ENCODE results near the gene COBL. TPM values are rescaled to one million over a fixed set of nuclear protein-coding genes. Genes with fewer than 3 reads are reported as not detected.

COBL gene
- total RNA-seq, 2 donors from 2014 or later = 1.4 to 1.6 TPM

- H3K4me3 ChIP-seq = no peak overlapping the region
- no peaks in the 10 kb centered on the region for H3K36me3 ChIP-seq
- H3K27me3 ChIP-seq (replicated peaks; ENCODE audit: insufficient read depth) = no peaks in the 10 kb centered on the region
- no peak overlapping the region for H3K27ac ChIP-seq
- TF ChIP-seq, protein P1, sequence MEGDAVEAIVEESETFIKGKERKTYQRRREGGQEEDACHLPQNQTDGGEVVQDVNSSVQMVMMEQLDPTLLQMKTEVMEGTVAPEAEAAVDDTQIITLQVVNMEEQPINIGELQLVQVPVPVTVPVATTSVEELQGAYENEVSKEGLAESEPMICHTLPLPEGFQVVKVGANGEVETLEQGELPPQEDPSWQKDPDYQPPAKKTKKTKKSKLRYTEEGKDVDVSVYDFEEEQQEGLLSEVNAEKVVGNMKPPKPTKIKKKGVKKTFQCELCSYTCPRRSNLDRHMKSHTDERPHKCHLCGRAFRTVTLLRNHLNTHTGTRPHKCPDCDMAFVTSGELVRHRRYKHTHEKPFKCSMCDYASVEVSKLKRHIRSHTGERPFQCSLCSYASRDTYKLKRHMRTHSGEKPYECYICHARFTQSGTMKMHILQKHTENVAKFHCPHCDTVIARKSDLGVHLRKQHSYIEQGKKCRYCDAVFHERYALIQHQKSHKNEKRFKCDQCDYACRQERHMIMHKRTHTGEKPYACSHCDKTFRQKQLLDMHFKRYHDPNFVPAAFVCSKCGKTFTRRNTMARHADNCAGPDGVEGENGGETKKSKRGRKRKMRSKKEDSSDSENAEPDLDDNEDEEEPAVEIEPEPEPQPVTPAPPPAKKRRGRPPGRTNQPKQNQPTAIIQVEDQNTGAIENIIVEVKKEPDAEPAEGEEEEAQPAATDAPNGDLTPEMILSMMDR (IDR thresholded peaks at IDR 0.05) = no peak
- ATAC-seq (ENCODE audit: insufficient number of reproducible peaks, low FRiP score, low read depth) = no peak
- no peaks in the 10 kb centered on the region for H3K4me1 ChIP-seq (ENCODE audit: control insufficient read depth in 1 of 2, low read depth in 2 of 2)
- no peak for DNase-seq (ENCODE audit: low spot score)
- H3K9me3 ChIP-seq = no peaks in the 10 kb centered on the region
Measured at GRCh38 chr7:51160411-51160810, 156.2 kb downstream of the COBL start.

- H3K36me3 ChIP-seq = no peaks in the 10 kb centered on the region
- TF ChIP-seq, protein P1 (IDR thresholded peaks at IDR 0.05) = no peak
- no peak overlapping the region for H3K4me3 ChIP-seq
- H3K27me3 ChIP-seq (replicated peaks; ENCODE audit: insufficient read depth) = no peaks in the 10 kb centered on the region
- no peak for DNase-seq (ENCODE audit: low spot score)
- no peak for ATAC-seq (ENCODE audit: insufficient number of reproducible peaks, low FRiP score, low read depth)
- H3K27ac ChIP-seq = no peak overlapping the region
- no peaks in the 10 kb centered on the region for H3K4me1 ChIP-seq (ENCODE audit: control insufficient read depth in 1 of 2, low read depth in 2 of 2)
- no peaks in the 10 kb centered on the region for H3K9me3 ChIP-seq
Measured at GRCh38 chr7:51158742-51159445, 157.7 kb downstream of the COBL start.

DNA sequence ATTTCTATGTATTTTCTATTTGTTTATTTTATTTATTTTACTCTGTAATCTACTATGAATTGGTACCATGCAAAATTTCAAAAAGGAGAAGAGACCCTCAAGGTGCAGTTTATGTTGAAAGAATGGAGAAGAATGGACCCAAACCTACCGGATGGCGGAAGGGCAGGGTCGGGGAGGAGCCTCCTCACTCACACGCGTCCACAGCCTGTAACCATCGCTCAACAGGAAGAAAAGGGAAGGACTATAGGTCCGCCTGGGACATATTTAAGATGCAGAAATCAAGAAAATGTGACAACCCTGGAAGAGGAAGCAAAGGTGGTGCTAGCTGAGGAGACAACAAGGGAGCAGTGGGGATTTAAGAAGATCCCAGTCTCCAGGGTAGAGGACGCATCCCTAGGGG is 158.4 kb downstream of the COBL start:
- H3K4me1 ChIP-seq (ENCODE audit: control insufficient read depth in 1 of 2, low read depth in 2 of 2) = no peaks in the 10 kb centered on the region
- no peaks in the 10 kb centered on the region for H3K27me3 ChIP-seq (replicated peaks; ENCODE audit: insufficient read depth)
- no peak overlapping the region for H3K27ac ChIP-seq
- DNase-seq (ENCODE audit: low spot score) (no peak), ATAC-seq (ENCODE audit: insufficient number of reproducible peaks, low FRiP score, low read depth) (no peak)
- no peak overlapping the region for H3K4me3 ChIP-seq
- no peaks in the 10 kb centered on the region for H3K9me3 ChIP-seq
- TF ChIP-seq, protein P1 (IDR thresholded peaks at IDR 0.05) = no peak
- H3K36me3 ChIP-seq = no peaks in the 10 kb centered on the region

GRCh38 chr7:51154201-51154600 is 162.4 kb downstream of the COBL start:
- H3K4me1 ChIP-seq (ENCODE audit: control insufficient read depth in 1 of 2, low read depth in 2 of 2) = no peaks in the 10 kb centered on the region
- no peaks in the 10 kb centered on the region for H3K9me3 ChIP-seq
- no peak overlapping the region for H3K4me3 ChIP-seq
- DNase-seq (ENCODE audit: low spot score) (no peak), ATAC-seq (ENCODE audit: insufficient number of reproducible peaks, low FRiP score, low read depth) (no peak)
- no peak overlapping the region for H3K27ac ChIP-seq
- H3K36me3 ChIP-seq = no peaks in the 10 kb centered on the region
- TF ChIP-seq, protein P1 (IDR thresholded peaks at IDR 0.05) = no peak
- no peaks in the 10 kb centered on the region for H3K27me3 ChIP-seq (replicated peaks; ENCODE audit: insufficient read depth)

GRCh38 chr7:51152706-51153200 is 163.9 kb downstream of the COBL start:
- DNase-seq (ENCODE audit: low spot score) = no peak
- H3K27me3 ChIP-seq (replicated peaks; ENCODE audit: insufficient read depth) = no peaks in the 10 kb centered on the region
- H3K27ac ChIP-seq = no peak overlapping the region
- H3K9me3 ChIP-seq = peaks cover 2% of the 10 kb centered on the region
- TF ChIP-seq, protein P1 (IDR thresholded peaks at IDR 0.05) = no peak
- no peaks in the 10 kb centered on the region for H3K4me1 ChIP-seq (ENCODE audit: control insufficient read depth in 1 of 2, low read depth in 2 of 2)
- no peaks in the 10 kb centered on the region for H3K36me3 ChIP-seq
- ATAC-seq (ENCODE audit: insufficient number of reproducible peaks, low FRiP score, low read depth) = no peak
- no peak overlapping the region for H3K4me3 ChIP-seq

Measured in thoracic aorta (tissue), 2 donors.